Mucosa of gallbladder (tissue), 1 donor: ENCODE data around the gene ZNF585A. TPM values are rescaled to one million over a fixed set of nuclear protein-coding genes. Genes with fewer than 3 reads are reported as not detected.
A peak's percentile ranks its signal among the peaks of the same experiment; 100 is the strongest.
"Not testable (repeated sequence)": the region's sequence is repeated elsewhere in the genome, so short reads cannot be mapped to it uniquely, and the experiment has no call there.

Experiments used
- DNase-seq: peaks from one replicate; pipeline ENCODE4 v3.0.0-alpha.2; 2020; ENCODE audit warnings: low spot score
- total RNA-seq: library from RNA; stranded (reverse); gene quantifications from one replicate; pipeline ENCODE4 v1.2.1, GENCODE V29; 2021
- donor health status: DM: no; HTN: no; CAD: no.

The ZNF585A gene
- total RNA-seq, result 10.0 TPM

GRCh38 chr19:37172368-37173366 is at the start of gene ZNF585A:
Gene ZNF585A, minus strand, starts transcription at chr19:37172695. Its CDS starts 2,785 bp downstream, at chr19:37169910.
- peak; percentile 96 for DNase-seq

DNA sequence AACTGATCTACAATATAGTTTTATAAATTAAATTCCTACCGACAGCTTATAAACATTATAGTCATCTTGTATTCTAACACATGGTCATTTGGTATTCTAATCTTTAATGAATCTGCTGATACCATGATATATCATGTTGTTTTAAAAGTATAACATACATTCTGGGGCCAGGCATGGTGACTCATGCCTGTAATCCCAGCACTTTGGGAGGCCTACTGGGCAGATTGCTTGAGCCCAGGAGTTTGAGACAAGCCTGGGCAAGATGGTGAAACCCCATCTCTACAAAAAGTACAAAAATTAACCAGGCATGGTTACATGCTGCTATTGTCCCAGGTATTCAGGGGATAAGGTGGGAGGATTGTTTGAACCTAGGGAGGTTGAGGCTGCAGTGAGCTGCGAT is 48.6 kb upstream of the ZNF585A start:
- no peak for DNase-seq

GRCh38 chr19:37220383-37220782 is 47.9 kb upstream of the ZNF585A start:
- DNase-seq, result no peak

DNA sequence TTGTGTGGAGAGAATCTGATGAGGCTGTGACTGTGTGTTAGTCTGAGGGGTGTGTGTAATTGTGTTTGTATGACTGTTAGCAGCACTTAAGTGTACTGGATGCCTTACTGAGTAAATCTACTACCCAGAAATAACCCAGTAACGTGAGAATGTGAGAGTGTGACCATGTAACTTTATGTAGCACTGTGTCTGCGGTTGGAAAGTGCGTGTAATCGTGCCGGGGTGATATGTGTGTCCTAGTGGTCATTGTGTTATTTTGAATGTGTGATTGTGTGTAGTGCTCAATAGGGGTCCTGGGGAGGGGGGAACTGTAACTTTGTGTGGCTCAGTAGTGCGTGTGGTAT is 46.1 kb upstream of the ZNF585A start:
- no peak for DNase-seq

- DNase-seq, result peak; percentile 87
Measured at GRCh38 chr19:37217775-37218591, 45.5 kb upstream of the ZNF585A start, which contains the start of gene ZNF383. Gene ZNF383, plus strand, starts transcription at chr19:37218214. Its CDS starts 12,240 bp downstream, at chr19:37230454.

- no peak for DNase-seq
Measured at GRCh38 chr19:37217480-37217774, 44.9 kb upstream of the ZNF585A start.

GRCh38 chr19:37197768-37198167 is 25.3 kb upstream of the ZNF585A start:
- DNase-seq, result no peak

DNA sequence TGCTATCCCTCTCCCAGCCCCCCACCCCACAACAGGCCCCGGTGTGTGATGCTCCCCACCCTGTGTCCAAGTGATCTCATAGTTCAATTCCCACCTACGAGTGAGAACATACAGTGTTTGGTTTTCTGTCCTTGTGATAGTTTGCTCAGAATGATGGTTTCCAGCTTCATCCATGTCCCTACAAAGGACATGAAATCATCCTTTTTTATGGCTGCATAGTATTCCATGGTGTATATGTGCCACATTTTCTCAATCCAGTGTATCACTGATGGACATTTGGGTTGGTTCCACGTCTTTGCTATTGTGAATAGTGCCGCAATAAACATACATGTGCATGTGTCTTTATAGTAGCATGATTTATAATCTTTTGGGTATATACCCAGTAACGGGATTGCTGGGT is 24.6 kb upstream of the ZNF585A start:
- DNase-seq, result not testable (repeated sequence)

- DNase-seq, result not testable (repeated sequence)
Measured at GRCh38 chr19:37195248-37195647, 22.8 kb upstream of the ZNF585A start.

GRCh38 chr19:37186071-37186470 is 13.6 kb upstream of the ZNF585A start:
- not testable (repeated sequence) for DNase-seq

GRCh38 chr19:37165635-37166034 is 6.9 kb downstream of the ZNF585A start:
- DNase-seq, result no peak

DNA sequence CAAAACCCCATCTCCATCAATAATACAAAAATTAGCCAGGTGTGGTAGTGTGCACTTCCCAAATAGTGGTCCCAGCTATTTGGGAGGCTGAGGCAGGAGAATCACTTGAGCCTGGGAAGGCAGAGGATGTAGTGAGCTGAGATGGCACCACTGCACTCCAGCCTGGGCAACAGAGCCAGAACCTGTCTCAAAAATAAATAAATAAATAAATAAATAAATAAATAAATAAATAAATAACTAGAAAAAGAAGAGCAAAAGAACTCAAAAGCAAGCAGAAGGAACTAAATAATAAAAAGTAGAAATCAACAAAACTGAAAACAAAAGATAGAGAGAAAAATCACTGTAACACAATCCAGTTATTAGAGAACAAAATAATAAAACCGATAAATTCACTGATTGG is 12.3 kb downstream of the ZNF585A start:
- no peak for DNase-seq

- DNase-seq, result no peak
Measured at GRCh38 chr19:37148214-37148613, 24.3 kb downstream of the ZNF585A start.

GRCh38 chr19:37136111-37136510 is 36.4 kb downstream of the ZNF585A start:
- no peak for DNase-seq

DNA sequence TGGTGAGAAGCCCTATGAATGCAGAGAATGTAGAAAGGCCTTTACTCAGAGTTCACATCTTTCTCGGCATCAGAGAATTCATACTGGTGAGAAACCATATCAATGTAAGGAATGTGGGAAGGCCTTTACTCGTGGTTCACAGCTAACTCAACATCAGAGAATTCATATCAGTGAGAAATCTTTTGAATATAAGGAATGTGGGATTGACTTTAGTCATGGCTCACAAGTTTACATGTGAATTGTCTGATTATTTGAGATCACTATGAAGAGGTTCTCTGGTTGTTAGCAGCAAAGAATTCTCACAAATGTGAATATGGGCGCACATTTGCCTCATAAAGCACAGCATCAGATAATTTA is 43.7 kb downstream of the ZNF585A start:
- DNase-seq, result no peak

DNA sequence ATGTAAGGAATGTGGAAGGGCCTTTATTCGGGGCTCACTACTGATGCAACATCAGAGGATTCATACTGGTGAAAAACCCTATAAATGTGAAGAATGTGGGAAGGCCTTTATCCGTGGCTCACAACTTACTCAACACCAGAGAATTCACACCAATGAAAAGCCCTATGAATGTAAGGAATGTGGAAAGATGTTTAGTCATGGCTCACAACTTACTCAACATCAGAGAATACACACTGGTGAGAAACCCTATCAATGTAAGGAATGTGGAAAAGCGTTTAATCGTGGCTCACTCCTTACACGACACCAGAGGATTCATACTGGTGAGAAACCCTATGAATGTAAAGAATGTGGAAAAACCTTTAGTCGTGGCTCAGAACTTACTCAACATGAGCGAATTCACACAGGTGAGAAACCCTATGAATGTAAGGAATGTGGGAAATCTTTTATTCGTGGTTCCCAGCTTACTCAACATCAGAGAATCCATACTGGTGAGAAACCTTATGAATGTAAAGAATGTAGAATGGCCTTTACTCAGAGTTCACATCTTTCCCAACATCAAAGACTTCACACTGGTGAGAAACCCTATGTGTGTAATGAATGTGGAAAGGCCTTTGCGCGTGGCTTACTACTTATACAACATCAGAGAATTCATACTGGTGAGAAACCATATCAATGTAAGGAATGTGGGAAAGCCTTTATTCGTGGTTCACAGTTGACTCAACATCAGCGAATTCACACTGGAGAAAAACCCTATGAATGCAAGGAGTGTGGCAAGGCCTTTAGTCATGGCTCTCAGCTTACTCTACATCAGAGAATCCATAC is 44.3 kb downstream of the ZNF585A start:
- DNase-seq, result no peak

DNA sequence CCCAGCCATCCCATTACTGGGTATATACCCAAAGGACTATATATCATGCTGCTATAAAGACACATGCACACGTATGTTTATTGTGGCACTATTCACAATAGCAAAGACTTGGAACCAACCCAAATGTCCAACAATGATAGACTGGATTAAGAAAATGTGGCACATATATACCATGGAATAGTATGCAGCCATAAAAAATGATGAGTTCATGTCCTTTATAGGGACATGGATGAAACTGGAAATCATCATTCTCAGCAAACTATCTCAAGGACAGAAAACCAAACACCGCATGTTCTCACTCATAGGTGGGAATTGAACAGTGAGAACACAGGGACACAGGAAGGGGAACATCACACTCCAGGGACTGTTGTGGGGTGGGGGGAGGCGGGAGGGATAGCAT is 50.4 kb downstream of the ZNF585A start:
- DNase-seq, result not testable (repeated sequence)

- no peak for DNase-seq
Measured at GRCh38 chr19:37114001-37114400, 58.5 kb downstream of the ZNF585A start.

GRCh38 chr19:37111753-37112152 is 60.7 kb downstream of the ZNF585A start:
- DNase-seq, result not testable (repeated sequence)

DNA sequence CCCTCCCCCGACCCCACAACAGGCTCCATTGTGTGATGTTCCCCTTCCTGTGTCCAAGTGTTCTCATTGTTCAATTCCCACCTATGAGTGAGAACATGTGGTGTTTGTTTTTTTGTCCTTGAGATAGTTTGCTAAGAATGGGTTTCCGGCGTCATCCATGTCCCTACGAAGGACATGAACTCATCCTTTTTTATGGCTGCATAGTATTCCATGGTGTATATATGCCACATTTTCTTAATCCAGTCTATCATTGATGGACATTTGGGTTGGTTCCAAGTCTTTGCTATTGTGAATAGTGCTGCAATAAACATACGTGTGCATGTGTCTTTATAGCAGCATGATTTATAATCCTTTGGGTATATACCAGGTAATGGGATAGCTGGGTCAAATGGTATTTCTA is 68.4 kb downstream of the ZNF585A start:
- not testable (repeated sequence) for DNase-seq

DNA sequence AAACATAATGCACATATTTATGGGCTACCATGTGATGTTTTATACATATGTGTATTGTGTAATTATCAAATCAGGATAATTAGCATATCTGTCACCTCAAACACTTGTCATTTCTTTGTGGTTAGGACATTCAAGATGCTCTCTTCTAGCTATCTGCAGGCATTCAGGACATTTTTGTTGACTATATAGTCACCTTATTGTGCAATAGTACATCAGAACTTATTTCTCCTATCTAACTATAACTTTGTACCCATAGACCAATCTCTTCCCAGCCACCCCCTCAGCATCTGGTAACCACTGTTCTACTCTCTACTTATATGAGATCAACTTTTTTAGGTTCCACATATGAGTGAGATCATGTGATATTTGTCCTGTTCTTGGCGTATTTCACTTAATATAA is 73.9 kb downstream of the ZNF585A start:
- no peak for DNase-seq

DNA sequence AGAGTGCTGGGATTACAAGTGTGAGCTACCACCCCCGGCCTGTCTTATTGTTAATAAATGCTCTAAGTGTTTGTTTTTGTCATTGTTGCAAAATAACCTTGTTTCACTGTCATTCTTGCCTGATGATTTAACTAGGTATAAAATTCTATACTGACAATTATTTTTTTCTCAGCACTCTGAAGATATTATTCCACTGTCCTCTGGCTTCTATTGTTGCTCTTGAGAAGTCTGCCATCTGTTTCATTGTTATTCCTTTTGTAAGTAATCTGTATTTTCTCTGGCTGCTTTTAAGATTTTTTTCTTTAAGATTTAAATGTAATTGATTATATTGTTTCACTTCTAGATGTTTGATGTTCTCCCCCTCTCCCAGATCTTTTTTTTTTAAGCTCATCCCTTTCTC is 76.6 kb downstream of the ZNF585A start:
- no peak for DNase-seq
